GM10266 (cell line): Measurements from ENCODE around the gene CROCC2.

Experiments
- DNase-seq: peaks from one replicate; pipeline ENCODE4 v3.0.0; 2012; ENCODE audit errors: extremely low spot score
- CTCF ChIP-seq: IDR thresholded peaks from 2 replicates; pipeline ENCODE4 v1.5.1; 2012; ENCODE audit warnings: mild to moderate bottlenecking, low read depth; ENCODE audit not compliant: control insufficient read depth, insufficient read depth; ENCODE audit errors: missing control alignments

CROCC2 gene

GRCh38 chr2:241007880-241008710 is 102.0 kb downstream of the CROCC2 start:
- no peak for DNase-seq
- no peak for TF ChIP-seq CTCF

- no peak for DNase-seq
- TF ChIP-seq CTCF, result no peak
Observed at GRCh38 chr2:241008711-241009121, 102.6 kb downstream of the CROCC2 start.

GRCh38 chr2:241009191-241009590 is 103.1 kb downstream of the CROCC2 start:
- no peak for DNase-seq
- no peak for TF ChIP-seq CTCF

GRCh38 chr2:241009601-241010530 is 103.7 kb downstream of the CROCC2 start:
- TF ChIP-seq CTCF, result no peak
- peak; percentile 64 for DNase-seq

- no peak for TF ChIP-seq CTCF
- no peak for DNase-seq
Observed at GRCh38 chr2:241010531-241011295, 104.6 kb downstream of the CROCC2 start.

GRCh38 chr2:241011296-241011600 is 105.1 kb downstream of the CROCC2 start:
- no peak for TF ChIP-seq CTCF
- DNase-seq, result no peak
